Stimulated activated CD4-positive, alpha-beta T cell treated with anti-CD3 and anti-CD28 coated beads, Interleukin-15, amount 100 ng/mL, for 48 hours (primary cell): ENCODE measurements around the gene HOXA5.
A peak's percentile ranks its signal among the peaks of the same experiment; 100 is the strongest.

Experiments
- DNase-seq, 2 donors: peaks; one replicate each; pipeline ENCODE4 v3.0.0-alpha.2; 2020; ENCODE audit warnings: low read depth in 2 of 2

HOXA5 gene

DNA sequence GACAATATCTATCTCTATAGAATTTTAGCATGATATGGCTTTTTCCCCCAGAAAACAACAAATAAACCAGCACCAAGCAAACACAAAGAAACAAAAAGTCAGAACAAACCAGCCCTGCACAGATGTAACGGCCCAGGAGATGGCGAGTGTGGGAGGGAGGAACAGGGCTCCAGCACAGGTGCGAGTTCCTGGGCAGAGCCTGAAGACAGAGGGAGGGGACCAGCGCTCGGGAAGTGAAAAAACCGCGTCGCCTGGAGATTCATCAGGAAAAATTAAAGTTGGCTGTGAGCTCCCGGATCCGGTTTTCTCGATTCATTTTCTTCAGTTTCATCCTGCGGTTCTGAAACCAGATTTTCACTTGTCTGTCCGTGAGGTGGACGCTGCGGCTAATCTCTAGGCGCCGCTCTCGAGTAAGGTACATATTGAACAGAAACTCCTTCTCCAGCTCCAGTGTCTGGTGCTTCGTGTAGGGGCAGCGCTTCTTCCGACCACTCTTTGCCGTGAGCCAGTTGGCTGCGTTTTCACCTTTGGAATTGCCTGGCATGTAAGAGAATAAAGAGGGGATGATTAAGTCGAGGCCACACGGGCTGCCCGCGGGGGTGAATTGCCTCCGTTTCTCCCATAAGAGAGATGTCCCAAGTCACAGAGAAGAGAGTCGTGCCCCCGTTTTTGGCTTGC, 28.3 kb upstream of the HOXA5 start:
- no peak for DNase-seq

DNA sequence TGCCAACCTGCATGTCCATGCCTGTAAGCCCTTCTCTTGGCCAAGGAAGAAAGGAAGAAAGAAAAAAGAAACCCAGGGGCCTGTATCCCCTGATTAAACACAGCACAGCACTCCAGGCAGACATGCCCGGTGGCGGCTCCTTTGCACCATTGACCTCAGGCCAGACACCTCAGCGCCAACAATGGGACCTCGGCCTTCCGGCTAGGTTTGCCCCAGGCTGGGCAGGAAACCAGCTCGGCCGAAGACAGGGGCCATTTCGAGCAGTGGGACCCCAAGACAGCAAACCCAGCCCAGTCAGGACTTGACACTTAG, 27.8 kb upstream of the HOXA5 start:
- no peak for DNase-seq

DNA sequence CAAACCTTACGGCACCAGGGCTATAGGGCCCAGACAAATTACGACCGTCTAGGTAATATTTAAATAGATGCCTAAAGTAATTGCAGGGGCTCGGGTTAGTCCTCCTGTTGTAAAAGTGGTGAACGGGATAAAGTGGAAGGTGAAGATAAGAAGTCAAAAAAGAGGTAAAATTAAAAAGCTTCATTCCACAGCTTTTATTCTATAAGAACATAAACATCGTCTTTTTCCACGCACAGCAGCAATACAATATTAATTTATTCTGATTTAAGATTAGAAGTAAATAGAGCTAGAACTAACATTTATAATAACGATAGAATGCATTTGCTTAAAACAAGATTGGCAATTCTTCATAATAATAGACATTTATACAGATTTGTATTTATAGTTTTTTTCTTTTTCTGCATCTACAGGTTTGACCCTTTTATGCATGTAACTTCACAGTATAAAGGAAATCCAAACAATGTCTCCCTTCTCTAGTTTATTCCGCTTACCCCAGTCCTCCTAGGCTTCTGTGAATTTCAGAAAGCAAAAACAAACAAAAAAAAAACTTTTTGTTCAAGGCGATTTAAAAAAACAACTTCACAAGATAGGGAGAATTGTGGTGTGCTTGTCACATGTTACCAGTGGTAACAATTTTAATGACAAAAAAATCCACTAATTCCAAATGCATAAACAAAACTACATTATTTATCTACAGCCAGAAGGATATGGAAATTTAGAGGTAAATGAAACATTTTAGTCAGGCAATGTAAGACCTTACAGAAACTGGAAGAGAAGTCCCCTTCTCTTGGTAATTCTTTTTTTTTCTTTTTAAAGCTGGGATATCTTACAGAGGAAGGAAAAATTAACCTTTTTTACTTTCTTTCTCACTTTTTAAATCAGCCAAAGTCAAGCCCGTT, 27.2 kb upstream of the HOXA5 start:
- no peak for DNase-seq

DNA sequence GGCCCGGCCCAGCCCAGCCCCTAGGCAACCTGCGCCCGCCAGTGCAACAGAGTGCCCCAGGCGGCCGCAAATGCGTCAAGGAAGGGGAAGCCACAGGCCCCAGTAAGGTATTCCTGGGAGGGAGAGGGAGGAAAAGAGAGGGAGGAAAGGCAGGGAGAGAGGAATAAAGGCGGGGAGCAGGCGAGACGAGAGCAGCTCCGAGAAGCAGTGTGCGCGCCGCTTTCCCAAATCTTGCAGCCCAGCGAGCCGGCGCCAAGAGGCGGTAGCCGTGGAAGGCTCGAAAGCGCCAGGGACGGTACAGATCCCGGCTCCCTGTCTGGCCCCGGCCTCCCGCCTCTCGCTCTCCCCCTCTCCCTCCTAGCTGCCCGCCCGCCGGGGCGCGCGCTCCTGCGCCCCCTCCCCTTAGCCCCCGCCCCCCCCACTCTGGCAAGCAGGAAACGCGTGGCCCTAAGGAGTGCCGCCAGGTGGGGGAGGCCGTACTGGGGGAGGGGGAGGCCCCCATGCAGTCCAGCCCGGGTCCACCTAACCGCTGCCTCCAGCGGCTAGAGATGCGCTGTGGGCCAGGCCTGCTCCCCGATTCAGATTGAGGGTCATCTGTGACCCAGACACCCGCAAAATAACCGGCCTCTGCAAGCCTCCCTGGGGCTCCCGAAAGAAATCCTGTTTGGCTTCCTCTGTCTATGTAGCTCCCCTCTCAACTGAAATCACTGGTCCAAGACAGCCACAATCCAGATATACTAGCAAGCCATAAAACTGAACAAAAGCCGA, 26.4 kb upstream of the HOXA5 start:
- no peak for DNase-seq

DNA sequence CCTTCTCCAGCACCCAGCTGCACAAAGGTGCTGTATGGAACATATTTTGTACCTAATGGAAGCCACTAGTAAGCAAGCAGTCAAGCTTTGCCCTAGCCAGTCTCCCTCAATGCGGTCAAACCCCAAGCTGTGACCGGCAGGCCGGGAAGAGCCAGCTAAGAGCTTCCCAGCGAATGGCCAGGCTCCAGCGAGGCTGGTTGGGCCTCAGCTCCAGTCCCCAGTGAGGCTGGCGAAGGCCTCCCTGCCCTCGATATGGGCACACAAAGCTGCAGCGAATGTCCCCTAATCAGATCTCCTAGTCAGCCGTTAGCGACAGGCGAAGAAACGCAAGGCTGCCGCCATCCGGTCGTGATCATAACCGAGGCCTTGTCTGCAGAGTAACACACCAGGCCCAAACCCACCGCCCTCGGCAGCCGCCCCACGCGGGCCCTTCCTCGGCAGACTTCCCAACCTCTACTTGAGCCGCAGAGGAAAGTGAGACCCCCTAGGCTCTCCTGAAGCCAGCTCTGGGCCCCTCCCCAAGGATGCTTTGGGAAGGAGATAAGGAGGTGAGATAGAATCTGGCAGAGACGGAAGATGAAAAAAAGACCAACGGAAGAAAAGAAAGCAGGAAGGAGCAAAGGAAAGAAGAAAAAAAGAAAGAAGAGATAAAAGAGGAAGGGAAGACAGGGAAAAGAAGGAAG, 24.9 kb upstream of the HOXA5 start:
- no peak for DNase-seq

DNA sequence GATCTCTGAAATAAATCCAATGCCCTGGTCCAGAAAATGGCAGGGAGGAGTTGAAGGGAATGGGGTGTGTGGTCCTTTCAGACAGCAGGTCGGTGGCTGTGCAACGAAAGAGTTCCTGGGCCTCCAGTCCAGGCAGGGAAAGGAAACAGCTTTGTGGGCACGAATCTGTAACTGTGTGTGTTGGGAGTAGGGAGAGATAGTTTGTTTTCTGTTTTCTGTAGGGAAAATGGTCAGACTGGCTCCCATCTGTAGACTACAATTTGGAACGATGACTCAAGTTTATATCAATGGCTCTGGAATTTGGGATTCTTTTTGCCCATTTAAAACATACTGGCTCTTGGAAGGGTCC, 24.4 kb upstream of the HOXA5 start:
- no peak for DNase-seq

DNA sequence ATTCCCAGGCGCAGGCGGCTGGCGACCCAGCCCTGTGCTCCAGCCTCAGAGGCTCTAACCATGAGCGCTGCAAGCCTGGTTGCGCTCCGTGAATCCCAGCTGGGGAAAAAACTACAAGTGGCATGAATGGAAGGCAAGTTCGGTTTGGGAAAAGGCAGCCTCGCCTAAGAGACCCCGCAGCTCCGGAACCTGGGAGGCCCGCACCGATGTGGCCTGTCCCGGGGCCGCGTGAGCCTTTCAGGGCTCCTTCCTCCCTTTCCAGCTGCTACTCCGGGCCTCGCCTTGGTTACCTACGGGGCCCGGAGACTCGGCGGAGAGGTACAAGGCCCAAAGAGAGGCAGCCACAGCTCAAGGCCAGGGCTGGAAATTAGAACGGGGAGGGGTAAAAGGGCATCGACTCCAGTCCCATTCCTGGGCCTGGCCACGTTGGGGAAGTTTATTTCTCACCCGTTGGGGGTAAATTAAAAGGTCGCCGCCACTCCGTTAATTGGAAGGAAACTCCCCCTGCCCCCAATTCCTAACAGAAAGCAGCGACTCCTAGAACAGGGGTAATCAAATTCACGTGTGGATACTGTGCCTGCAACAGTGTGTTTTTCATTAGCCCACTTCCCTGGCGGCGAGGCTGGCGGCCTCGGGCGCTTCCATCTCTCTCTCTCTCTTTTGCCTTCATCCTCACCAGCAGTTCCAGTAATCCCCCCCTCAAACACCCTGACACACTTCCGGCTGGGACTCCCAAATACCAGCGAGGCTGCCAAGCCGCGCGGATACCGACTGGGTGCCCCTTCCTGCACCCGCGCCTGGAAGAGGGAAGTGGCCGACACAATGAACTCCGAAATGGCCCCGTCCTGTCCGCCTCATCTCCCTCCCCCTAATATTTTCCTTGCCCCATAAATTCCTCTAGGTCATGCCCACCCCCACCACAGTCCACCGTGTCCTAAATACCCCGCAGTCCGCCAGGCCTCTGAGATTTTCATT, 23.3 kb upstream of the HOXA5 start:
- no peak for DNase-seq

DNA sequence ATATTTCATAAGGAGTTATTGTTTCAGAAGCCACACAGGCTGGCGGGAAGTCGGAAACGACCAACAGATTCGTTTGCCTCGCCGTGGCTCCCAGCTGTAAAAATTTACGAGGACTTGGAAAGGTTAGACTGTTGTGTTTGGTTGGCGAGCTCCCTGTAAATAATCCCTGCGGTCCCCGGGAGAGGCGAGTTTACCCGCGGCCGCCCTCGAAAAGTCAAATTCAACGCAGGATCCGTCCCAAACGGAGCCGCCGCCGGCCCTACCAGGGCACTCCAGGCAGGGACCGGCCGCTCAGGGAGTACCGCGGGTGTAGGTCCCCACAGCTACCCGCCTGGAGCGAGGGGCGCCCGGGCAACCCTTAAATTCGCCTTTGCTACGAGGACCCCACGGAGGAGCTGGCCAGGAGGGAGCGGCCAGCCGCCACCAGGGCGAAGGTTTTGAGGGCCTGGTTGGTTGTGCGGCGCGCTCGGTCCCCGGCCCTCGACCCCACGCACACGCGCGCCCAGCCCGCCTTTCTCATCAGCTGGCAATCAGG, 22.6 kb upstream of the HOXA5 start:
- no peak for DNase-seq

DNA sequence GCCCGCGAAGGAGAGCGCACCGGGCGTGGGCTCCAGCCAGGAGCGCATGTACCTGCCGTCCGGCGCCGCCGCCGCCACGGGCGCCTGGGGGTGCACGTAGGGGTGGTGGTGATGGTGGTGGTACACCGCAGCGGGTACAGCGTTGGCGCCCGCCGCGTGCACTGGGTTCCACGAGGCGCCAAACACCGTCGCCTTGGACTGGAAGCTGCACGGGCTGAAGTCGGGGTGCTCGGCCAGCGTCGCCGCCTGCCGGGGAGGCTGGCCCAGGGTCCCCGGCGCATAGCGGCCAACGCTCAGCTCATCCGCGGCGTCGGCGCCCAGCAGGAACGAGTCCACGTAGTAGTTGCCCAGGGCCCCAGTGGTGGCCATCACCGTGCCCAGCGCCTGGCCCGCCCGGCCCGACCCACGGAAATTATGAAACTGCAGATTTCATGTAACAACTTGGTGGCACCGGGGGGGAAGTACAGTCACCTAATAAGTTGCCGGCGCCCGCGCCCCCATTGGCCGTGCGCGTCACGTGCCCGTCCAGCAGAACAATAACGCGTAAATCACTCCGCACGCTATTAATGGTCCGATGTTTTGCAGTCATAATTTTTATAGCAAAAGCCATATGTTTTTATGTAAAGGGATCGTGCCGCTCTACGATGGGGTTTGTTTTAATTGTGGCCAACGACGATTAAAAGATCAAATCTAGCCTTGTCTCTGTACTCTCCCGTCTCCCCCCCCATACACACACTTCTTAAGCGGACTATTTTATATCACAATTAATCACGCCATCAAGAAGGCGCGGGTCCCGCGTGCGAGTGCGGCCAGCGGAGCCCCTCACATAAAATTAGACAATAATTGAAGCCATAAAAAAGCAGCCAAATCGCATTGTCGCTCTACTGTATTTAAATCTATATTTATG, 21.9 kb upstream of the HOXA5 start, which contains the start of gene HOXA9:
HOXA9 (minus strand) TSS at position 449 of the 907 bp plus-strand sequence; CDS start at position 369, 80 bp downstream.
- no peak for DNase-seq

DNA sequence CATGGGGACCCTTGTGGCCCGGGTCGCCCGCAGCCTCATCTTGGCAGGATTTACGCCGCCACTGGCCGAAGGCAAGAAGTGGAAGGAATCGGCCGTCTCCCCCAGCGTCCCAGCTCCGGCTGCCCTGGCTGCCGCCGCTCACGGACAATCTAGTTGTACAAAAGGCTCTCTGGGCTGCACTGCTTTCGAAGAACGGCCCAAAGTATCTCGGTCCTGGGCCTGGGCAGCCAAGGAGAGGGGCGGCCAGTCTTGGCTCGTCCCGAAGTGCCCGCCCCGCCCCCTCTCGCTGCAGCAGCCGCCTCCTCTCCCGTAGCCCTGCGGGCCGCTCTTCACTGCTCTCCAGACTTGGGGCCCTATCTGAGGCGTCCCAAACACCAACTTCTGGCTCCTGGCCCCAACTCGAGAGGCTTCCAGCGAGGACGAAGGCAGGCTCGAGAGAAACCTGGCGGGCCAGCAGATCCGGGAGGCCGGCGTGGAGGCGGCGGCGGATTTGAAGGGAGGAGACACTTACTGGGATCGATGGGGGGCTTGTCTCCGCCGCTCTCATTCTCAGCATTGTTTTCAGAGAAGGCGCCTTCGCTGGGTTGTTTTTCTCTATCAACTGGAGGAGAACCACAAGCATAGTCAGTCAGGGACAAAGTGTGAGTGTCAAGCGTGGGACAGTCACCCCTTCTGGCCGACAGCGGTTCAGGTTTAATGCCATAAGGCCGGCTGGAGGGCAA, 21.0 kb upstream of the HOXA5 start:
- no peak for DNase-seq

DNA sequence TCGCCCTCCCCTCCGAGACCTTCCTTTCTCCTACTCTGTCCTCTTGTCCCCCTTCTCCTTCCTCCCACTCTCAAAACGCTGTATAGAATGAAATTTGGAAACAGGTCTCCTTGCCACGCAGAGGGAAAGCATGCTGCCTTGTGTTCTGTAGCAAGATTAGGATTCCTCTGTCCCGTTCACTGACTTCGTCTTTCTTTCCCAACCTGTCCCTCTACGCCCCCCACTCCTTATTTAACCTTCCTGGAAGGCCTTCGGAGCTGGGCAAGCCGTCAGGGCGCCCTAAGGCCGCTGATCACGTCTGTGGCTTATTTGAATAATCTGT, 20.5 kb upstream of the HOXA5 start:
- no peak for DNase-seq

DNA sequence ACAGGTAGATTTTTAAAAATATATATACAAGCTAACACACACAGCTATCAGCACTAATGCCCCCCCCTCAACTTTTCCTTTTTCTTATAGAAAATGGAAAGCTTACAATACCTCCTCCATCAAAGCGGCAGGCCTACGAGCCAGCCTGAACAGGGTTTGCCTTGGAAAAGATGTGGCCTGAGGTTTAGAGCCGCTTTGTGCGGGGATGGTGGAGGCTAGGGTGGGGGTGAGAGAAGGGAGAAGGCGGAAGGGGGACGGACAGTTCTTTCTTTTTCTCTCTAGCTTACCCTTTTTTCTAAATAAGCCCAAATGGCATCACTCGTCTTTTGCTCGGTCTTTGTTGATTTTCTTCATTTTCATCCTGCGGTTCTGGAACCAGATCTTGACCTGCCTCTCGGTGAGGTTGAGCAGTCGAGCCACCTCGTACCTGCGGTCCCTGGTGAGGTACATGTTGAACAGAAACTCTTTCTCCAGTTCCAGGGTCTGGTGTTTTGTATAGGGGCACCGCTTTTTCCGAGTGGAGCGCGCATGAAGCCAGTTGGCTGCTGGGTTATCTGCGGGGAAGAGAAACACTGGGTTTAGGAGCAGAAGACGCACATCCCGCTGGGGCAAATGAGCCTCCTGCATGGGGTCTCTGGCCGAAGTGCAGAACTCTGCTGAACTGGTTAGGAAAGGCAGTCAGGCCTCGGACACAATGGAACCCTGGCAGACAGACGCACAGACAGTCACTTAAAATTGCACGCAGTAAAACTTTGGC, 20.0 kb upstream of the HOXA5 start:
- no peak for DNase-seq

DNA sequence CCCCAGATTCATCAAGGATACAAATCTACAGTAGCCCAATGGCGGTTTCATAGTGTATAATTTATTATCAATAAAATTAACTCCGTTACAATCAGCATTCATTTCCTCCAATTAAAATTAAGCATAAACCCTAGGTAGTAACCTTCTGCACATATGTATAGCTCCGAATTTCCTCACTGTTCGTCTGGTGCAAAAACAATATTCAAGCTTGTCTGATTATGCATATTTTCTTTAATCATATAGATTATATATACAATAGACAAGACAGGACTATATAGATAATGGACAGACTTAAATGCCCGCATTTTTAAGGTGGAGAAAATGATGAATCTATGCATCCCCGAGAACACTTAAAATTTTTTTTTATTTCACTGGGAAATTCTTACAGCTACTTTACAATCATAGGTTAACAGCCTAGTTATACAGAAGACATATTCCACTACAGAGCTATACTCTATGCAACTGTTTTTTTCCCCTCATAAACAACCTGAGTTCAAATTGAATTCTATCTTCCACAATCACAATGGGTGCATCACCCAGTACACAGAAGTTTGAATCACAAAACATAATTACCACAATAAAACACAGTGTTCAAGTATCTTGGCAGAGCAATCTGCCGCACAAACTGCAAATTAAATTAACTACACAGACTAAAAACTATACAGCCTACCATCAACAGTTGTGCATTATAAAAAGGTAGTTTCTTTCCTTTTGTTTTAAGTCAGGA, 19.2 kb upstream of the HOXA5 start:
- no peak for DNase-seq

DNA sequence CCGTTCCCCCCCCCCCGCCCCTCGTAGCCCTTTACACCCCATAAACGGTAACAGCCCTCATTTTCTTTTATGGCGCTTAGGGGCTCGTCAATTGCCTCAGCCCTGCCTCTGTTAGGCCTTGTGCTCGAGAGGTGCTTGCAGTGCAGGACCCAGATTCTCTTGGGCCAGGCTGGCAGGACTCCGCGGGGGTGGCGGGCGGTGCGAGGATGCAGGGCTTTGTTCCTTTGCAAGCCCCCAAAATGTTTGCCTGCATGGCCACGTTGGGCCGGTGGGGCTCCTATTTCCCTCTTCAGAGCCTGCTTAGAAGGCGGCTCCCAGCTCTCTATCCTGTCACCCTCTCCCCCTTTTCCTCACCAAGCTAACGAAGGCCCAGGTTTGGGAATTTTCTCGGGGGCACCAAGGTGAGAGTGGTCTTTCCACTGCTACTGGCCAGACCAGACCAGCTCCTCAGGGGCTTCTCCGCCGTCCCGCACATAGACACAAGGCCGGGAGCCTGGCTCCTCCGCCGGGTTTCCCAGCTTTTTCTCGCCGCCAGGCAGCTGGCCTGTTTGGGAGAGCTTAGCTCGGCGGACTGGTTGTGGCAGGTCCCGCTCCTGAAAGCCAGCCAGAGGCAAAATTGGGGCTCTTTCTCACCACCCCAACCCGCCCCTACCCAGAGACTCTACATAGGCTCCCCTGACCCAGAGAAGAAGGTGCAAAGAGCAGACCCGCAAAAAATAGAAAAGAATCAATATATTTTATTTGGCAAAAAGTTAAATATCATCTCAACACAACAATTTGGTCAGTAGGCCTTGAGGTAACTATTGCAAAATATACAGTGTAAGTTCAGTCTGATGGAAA, 18.5 kb upstream of the HOXA5 start:
- no peak for DNase-seq

DNA sequence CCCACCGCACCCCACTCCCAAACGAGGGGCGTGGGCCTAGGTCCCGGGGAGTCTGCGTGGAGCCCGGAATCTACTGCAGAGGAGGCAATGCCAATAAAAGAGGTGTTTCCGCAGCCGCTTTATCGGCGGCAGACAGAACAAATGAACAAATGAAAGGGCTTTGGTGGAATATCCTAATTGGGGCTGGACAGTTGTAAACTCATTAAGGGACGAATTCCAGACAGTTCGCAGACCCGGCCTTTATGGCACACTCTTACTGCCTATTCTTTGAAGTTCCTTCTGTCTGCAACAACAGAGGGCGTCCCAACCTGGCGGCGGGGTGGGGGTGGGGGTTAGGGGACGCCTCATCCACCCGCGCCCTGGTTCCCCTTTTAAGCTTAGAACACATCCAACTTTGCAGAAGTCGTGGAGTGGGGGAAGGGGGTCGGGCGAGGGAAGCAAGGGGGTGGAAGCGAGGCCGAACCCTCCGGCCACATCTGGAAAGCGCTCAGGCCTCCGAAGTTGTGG, 17.8 kb upstream of the HOXA5 start:
- no peak for DNase-seq

DNA sequence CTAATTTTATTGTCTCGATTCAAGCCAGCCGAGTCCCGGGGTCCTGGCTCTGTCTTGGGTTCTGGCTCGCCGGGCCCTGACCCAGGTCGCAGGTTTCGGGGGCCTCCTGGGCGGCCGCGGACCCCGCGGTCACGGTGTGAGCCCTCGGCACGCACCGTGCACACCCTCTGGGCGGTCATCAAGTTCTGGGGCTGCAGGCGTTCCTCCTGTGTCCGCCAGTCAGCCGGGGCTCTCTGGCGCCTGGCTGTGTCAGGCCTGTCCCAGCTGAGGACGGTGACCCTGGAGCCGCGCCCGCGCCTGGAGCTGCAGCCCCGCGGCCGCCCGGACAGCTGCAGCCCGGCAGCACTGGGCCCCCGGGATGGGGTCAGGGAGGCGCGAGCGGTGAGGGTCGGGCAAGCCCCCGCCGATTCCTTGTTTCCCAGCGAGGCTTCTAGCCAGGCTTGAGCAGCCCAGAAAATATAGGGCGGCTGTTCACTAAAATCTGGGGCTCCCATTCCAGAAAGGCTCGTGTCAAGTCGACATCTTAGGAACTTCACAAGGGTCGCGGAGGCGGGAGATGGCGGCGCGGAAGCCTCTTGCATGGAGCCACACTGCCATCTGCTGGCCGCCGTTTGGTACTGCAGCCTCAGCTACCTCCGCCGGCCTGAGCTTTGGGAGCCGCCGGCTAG, 17.2 kb upstream of the HOXA5 start:
- DNase-seq: peak; percentile 67 to 75
